ENCODE results near the gene PPP6R3. TPM values are rescaled to one million over a fixed set of nuclear protein-coding genes. Genes with fewer than 3 reads are reported as not detected.

The PPP6R3 gene
- total RNA-seq, 1 experiment from 2014 or later, result 138 TPM

- H2BK12ac ChIP-seq (ENCODE audit: insufficient read length, low read depth, low read length), result no peak overlapping the region
- DNase-seq, result no peak
- H3K4me1 Mint-ChIP-seq, result peaks cover 23 to 29% of the 10 kb centered on the region in 2 experiments
- H2BK120ac ChIP-seq (ENCODE audit: low read depth, low read length, poor library complexity, severe bottlenecking), result no peak overlapping the region
- no peak overlapping the region for H2AFZ ChIP-seq (ENCODE audit: low read length)
- H3K23ac ChIP-seq (ENCODE audit: insufficient read length, low read depth, low read length), result no peak overlapping the region
- no peak overlapping the region for H4K91ac ChIP-seq (ENCODE audit: insufficient read length, low read depth, low read length)
- H3K27me3 ChIP-seq (ENCODE audit: insufficient read depth, low read length), result no peaks in the 10 kb centered on the region
- H3K27ac ChIP-seq (ENCODE audit: insufficient read length, low read depth, low read length), result no peak overlapping the region
- H3K23me2 ChIP-seq (ENCODE audit: insufficient read length, low read depth, low read length, poor library complexity, severe bottlenecking), result no peaks in the 10 kb centered on the region
- no peak overlapping the region for H2BK20ac ChIP-seq (ENCODE audit: low read depth, low read length, poor library complexity, severe bottlenecking)
- no peak overlapping the region for H3K4me2 ChIP-seq (ENCODE audit: insufficient read depth, insufficient read length, low read length)
- H2BK15ac ChIP-seq (ENCODE audit: low read depth, low read length), result no peak overlapping the region
- no peaks in the 10 kb centered on the region; a peak in 2 of 5 replicates for H3K9me3 Mint-ChIP-seq
- no CpG with 5 or more reads among the region's 3 CpGs for WGBS (ENCODE audit: extremely low coverage, insufficient read length, low lambda C conversion rate)
- no peaks in the 10 kb centered on the region for H4K20me1 ChIP-seq (ENCODE audit: control insufficient read depth, insufficient read depth, insufficient read length)
- peaks cover 5% of the 10 kb centered on the region; the same call in 1 of the 2 replicates for H3K4me1 ChIP-seq (ENCODE audit: insufficient read depth, low read length)
- H2AK5ac ChIP-seq (ENCODE audit: insufficient read length, low read length), result no peak overlapping the region
- no peak overlapping the region for H2BK5ac ChIP-seq (ENCODE audit: insufficient read length, low read length)
- no peak overlapping the region for H3K14ac ChIP-seq (ENCODE audit: insufficient read depth, low read length)
- no peak overlapping the region for H4K5ac ChIP-seq (ENCODE audit: insufficient read length, low read depth, low read length)
- no peaks in the 10 kb centered on the region for H3K9me3 ChIP-seq (ENCODE audit: control insufficient read depth, low read depth, low read length)
- H4K8ac ChIP-seq (replicated peaks; ENCODE audit: insufficient read length, low read depth, low read length), result no peak overlapping the region
- H3K4ac ChIP-seq (ENCODE audit: low read depth, low read length), result no peak overlapping the region
- peaks cover 0 to 4% (median 0%) of the 10 kb centered on the region in 3 experiments; a peak in 1 of 7 replicates for H3K36me3 Mint-ChIP-seq (ENCODE audit: insufficient read depth in 1 of 3, low read depth in 3 of 3)
- H3K79me1 ChIP-seq (ENCODE audit: insufficient read depth, low read depth, low read length, poor library complexity, severe bottlenecking), result peaks cover 3% of the 10 kb centered on the region
- no peak overlapping the region for H3T11ph ChIP-seq (ENCODE audit: low read length)
- H3K27me3 Mint-ChIP-seq (ENCODE audit: low read depth), result no peaks in the 10 kb centered on the region
- no peak overlapping the region for H3K4me3 Mint-ChIP-seq
- no peak overlapping the region for H3K9ac ChIP-seq (ENCODE audit: extremely low read depth, insufficient read length, low read length)
- no peak overlapping the region for H3K18ac ChIP-seq (ENCODE audit: insufficient read length, low read depth, low read length)
- H3K27ac Mint-ChIP-seq, result no peak overlapping the region
- peaks cover 68% of the 10 kb centered on the region for H3K79me2 ChIP-seq (ENCODE audit: insufficient read depth, low read length)
- no peak for TF ChIP-seq CTCF (conservative IDR thresholded peaks at IDR 0.05)
- H3K56ac ChIP-seq (ENCODE audit: insufficient read length, low read depth, low read length), result no peak overlapping the region
Observed at GRCh38 chr11:68495220-68495729, 34.7 kb downstream of the PPP6R3 start.

Data from H9 (cell line).